Measurements from ENCODE around the gene SSH2.

The SSH2 gene

GRCh38 chr17:29758255-29758654 is 171.8 kb downstream of the SSH2 start:
- Histone ChIP-seq H3K4me2 (ENCODE audit: low read length) (no peak overlapping the region), H3K27me3 (ENCODE audit: low read depth, low read length) (peaks cover 7% of the 10 kb centered on the region), H3K9ac (ENCODE audit: low read length) (no peak overlapping the region), H3K4me1 (ENCODE audit: low read length) (peaks cover 25% of the 10 kb centered on the region), H2AFZ (ENCODE audit: low read depth, low read length) (no peak overlapping the region), H3K36me3 (replicated peaks; ENCODE audit: low read depth, low read length) (no peaks in the 10 kb centered on the region), H3K79me2 (ENCODE audit: low read length) (no peaks in the 10 kb centered on the region), H3K9me3 (ENCODE audit: insufficient read depth, low read length) (no peaks in the 10 kb centered on the region), H4K20me1 (ENCODE audit: insufficient read depth, low read length) (peaks cover 10% of the 10 kb centered on the region; the same call in 1 of the 2 replicates), H3K27ac (ENCODE audit: low read length) (no peak overlapping the region), H3K4me3 (ENCODE audit: low read length) (no peak overlapping the region)
- TF ChIP-seq CTCF (IDR thresholded peaks at IDR 0.05; ENCODE audit: low read depth, low read length) (no peak), EZH2phosphoT487 (IDR thresholded peaks at IDR 0.05; ENCODE audit: low read depth) (no peak)

GRCh38 chr17:29757788-29758187 is 172.2 kb downstream of the SSH2 start:
- H3K4me3 ChIP-seq (ENCODE audit: low read length): no peak overlapping the region
- no peaks in the 10 kb centered on the region for H3K79me2 ChIP-seq (ENCODE audit: low read length)
- H4K20me1 ChIP-seq (ENCODE audit: insufficient read depth, low read length): peaks cover 10% of the 10 kb centered on the region; the same call in 1 of the 2 replicates
- no peaks in the 10 kb centered on the region for H3K36me3 ChIP-seq (replicated peaks; ENCODE audit: low read depth, low read length)
- no peak overlapping the region for H3K9ac ChIP-seq (ENCODE audit: low read length)
- no peak overlapping the region for H2AFZ ChIP-seq (ENCODE audit: low read depth, low read length)
- peaks cover 7% of the 10 kb centered on the region for H3K27me3 ChIP-seq (ENCODE audit: low read depth, low read length)
- no peak for TF ChIP-seq EZH2phosphoT487 (IDR thresholded peaks at IDR 0.05; ENCODE audit: low read depth)
- no peak for TF ChIP-seq CTCF (IDR thresholded peaks at IDR 0.05; ENCODE audit: low read depth, low read length)
- no peak overlapping the region for H3K4me2 ChIP-seq (ENCODE audit: low read length)
- H3K4me1 ChIP-seq (ENCODE audit: low read length): peaks cover 25% of the 10 kb centered on the region
- no peaks in the 10 kb centered on the region for H3K9me3 ChIP-seq (ENCODE audit: insufficient read depth, low read length)
- no peak overlapping the region for H3K27ac ChIP-seq (ENCODE audit: low read length)

- H3K27ac ChIP-seq (ENCODE audit: low read length): peak overlapping the region; percentile 44
- H3K36me3 ChIP-seq (replicated peaks; ENCODE audit: low read depth, low read length): no peaks in the 10 kb centered on the region
- H3K4me3 ChIP-seq (ENCODE audit: low read length): no peak overlapping the region
- no peaks in the 10 kb centered on the region for H3K27me3 ChIP-seq (ENCODE audit: low read depth, low read length)
- no peak overlapping the region for H2AFZ ChIP-seq (ENCODE audit: low read depth, low read length)
- peaks cover 18% of the 10 kb centered on the region for H3K4me1 ChIP-seq (ENCODE audit: low read length)
- H4K20me1 ChIP-seq (ENCODE audit: insufficient read depth, low read length): no peaks in the 10 kb centered on the region
- peak overlapping the region; percentile 40 for H3K4me2 ChIP-seq (ENCODE audit: low read length)
- no peak for TF ChIP-seq EZH2phosphoT487 (IDR thresholded peaks at IDR 0.05; ENCODE audit: low read depth)
- no peak for TF ChIP-seq CTCF (IDR thresholded peaks at IDR 0.05; ENCODE audit: low read depth, low read length)
- H3K9ac ChIP-seq (ENCODE audit: low read length): no peak overlapping the region
- H3K79me2 ChIP-seq (ENCODE audit: low read length): no peaks in the 10 kb centered on the region
- no peaks in the 10 kb centered on the region for H3K9me3 ChIP-seq (ENCODE audit: insufficient read depth, low read length)
These were observed 176.1 kb downstream of the SSH2 start for GRCh38 chr17:29753845-29754439.

GRCh38 chr17:29749045-29749825 is 180.8 kb downstream of the SSH2 start:
- no peaks in the 10 kb centered on the region for H3K27me3 ChIP-seq (ENCODE audit: low read depth, low read length)
- H3K36me3 ChIP-seq (replicated peaks; ENCODE audit: low read depth, low read length): no peaks in the 10 kb centered on the region
- no peak overlapping the region for H3K27ac ChIP-seq (ENCODE audit: low read length)
- H3K4me2 ChIP-seq (ENCODE audit: low read length): no peak overlapping the region
- no peak overlapping the region for H3K9ac ChIP-seq (ENCODE audit: low read length)
- H3K4me3 ChIP-seq (ENCODE audit: low read length): no peak overlapping the region
- no peaks in the 10 kb centered on the region for H3K9me3 ChIP-seq (ENCODE audit: insufficient read depth, low read length)
- H3K4me1 ChIP-seq (ENCODE audit: low read length): peaks cover 14% of the 10 kb centered on the region
- H3K79me2 ChIP-seq (ENCODE audit: low read length): no peaks in the 10 kb centered on the region
- no peaks in the 10 kb centered on the region for H4K20me1 ChIP-seq (ENCODE audit: insufficient read depth, low read length)
- no peak overlapping the region for H2AFZ ChIP-seq (ENCODE audit: low read depth, low read length)
- TF ChIP-seq CTCF (IDR thresholded peaks at IDR 0.05; ENCODE audit: low read depth, low read length): no peak
- no peak for TF ChIP-seq EZH2phosphoT487 (IDR thresholded peaks at IDR 0.05; ENCODE audit: low read depth)

Measured in OCI-LY3 (cell line).